Measurements from ENCODE around the gene SSNA1.

DNA sequence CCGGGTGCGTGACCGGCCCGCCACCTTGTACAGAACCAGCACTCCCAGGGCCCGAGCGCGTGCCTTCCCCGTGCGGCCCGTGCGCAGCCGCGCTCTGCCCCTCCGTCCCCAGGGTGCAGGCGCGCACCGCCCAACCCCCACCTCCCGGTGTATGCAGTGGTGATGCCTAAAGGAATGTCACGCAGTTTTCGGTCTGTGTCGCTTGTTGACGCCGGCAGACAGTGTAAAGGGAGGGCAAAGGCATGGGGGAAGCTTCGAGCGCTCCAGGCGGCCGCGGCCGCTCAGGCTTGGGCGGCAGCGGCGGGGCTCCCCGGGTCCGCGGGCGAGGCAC lies 19.9 kb upstream of the SSNA1 start:
- TF ChIP-seq, protein P1, sequence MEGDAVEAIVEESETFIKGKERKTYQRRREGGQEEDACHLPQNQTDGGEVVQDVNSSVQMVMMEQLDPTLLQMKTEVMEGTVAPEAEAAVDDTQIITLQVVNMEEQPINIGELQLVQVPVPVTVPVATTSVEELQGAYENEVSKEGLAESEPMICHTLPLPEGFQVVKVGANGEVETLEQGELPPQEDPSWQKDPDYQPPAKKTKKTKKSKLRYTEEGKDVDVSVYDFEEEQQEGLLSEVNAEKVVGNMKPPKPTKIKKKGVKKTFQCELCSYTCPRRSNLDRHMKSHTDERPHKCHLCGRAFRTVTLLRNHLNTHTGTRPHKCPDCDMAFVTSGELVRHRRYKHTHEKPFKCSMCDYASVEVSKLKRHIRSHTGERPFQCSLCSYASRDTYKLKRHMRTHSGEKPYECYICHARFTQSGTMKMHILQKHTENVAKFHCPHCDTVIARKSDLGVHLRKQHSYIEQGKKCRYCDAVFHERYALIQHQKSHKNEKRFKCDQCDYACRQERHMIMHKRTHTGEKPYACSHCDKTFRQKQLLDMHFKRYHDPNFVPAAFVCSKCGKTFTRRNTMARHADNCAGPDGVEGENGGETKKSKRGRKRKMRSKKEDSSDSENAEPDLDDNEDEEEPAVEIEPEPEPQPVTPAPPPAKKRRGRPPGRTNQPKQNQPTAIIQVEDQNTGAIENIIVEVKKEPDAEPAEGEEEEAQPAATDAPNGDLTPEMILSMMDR (conservative IDR thresholded peaks at IDR 0.05 in 1 of 2, IDR thresholded peaks at IDR 0.05 in 1 of 2; ENCODE audit: extremely low read depth in 1 of 2, insufficient read depth in 1 of 2, low read depth in 1 of 2, low read length in 2 of 2): no peak
- peak; percentile 79 for TF ChIP-seq EZH2 (IDR thresholded peaks at IDR 0.05; ENCODE audit: borderline replicate concordance, low read length)
